Measurements from ENCODE around the gene ALK.

Gene ALK

GRCh38 chr2:29202819-29203495, 718.4 kb downstream of the ALK start:
- no peak for DNase-seq (ENCODE audit: low read depth, low spot score)

GRCh38 chr2:29201979-29202378, 719.4 kb downstream of the ALK start:
- no peak for DNase-seq (ENCODE audit: low read depth, low spot score)

GRCh38 chr2:29196792-29197788, 724.3 kb downstream of the ALK start:
- no peak for DNase-seq (ENCODE audit: low read depth, low spot score)

GRCh38 chr2:29195796-29196195, 725.6 kb downstream of the ALK start:
- DNase-seq (ENCODE audit: low read depth, low spot score), result no peak

GRCh38 chr2:29193681-29194080, 727.7 kb downstream of the ALK start:
- DNase-seq (ENCODE audit: low read depth, low spot score), result no peak

- no peak for DNase-seq (ENCODE audit: low read depth, low spot score)
These were observed 728.3 kb downstream of the ALK start for GRCh38 chr2:29193111-29193510.

GRCh38 chr2:29192526-29192925, 728.9 kb downstream of the ALK start:
- no peak for DNase-seq (ENCODE audit: low read depth, low spot score)

GRCh38 chr2:29191817-29192216, 729.6 kb downstream of the ALK start:
- no peak for DNase-seq (ENCODE audit: low read depth, low spot score)

- DNase-seq (ENCODE audit: low read depth, low spot score), result no peak
These were observed 732.3 kb downstream of the ALK start for GRCh38 chr2:29189052-29189451.

GRCh38 chr2:29187926-29188325, 733.5 kb downstream of the ALK start:
- no peak for DNase-seq (ENCODE audit: low read depth, low spot score)

- DNase-seq (ENCODE audit: low read depth, low spot score), result no peak
These were observed 734.6 kb downstream of the ALK start for GRCh38 chr2:29186817-29187216.

GRCh38 chr2:29184531-29184930, 736.9 kb downstream of the ALK start:
- no peak for DNase-seq (ENCODE audit: low read depth, low spot score)

GRCh38 chr2:29182920-29183319, 738.5 kb downstream of the ALK start:
- no peak for DNase-seq (ENCODE audit: low read depth, low spot score)

- no peak for DNase-seq (ENCODE audit: low read depth, low spot score)
These were observed 739.1 kb downstream of the ALK start for GRCh38 chr2:29182334-29182733.

- no peak for DNase-seq (ENCODE audit: low read depth, low spot score)
These were observed 746.0 kb downstream of the ALK start for GRCh38 chr2:29175338-29175737.

GRCh38 chr2:29174937-29175336, 746.4 kb downstream of the ALK start:
- no peak for DNase-seq (ENCODE audit: low read depth, low spot score)

GRCh38 chr2:29166242-29167039, 754.9 kb downstream of the ALK start:
- no peak for DNase-seq (ENCODE audit: low read depth, low spot score)

GRCh38 chr2:29165362-29166241, 755.8 kb downstream of the ALK start:
- no peak for DNase-seq (ENCODE audit: low read depth, low spot score)

GRCh38 chr2:29164091-29164846, 757.1 kb downstream of the ALK start:
- no peak for DNase-seq (ENCODE audit: low read depth, low spot score)

- DNase-seq (ENCODE audit: low read depth, low spot score), result no peak
These were observed 759.0 kb downstream of the ALK start for GRCh38 chr2:29162204-29162928.
